ENCODE measurements around the gene MANSC4.

DNA sequence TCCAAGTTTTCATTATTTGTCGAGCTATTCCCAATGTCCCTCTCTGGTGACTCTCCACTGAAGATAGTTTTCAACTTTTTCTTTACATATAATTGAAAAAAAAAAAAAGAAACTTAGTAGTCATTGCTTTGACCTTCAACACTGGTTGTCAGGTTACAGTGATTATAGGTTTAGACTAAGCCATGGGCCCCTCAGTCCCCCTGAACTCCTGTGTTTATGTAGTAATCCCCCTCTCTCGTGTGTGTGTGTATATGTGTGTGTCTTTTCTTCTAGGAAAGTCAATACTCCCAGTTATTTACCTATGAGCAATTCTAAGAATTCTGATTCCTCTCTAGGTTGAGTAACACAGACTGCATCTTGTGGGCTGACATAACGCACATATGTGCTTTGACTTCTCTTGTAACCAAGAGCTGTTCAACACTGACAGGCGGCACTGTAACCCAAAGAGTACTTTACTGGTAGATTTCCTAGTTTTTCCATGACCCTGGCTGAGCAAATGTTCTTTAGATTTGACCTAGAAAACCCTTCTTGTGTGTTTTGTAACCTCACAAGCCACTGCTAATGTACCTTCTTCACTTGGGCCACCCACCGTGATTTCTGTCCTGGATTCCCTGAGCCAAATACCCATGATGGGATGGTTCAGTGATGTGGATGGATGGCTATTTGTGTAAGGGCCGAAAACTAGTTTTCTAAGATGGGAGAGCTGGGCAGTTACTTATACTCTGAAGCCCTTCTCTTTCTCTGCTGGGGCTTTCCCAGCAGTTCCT, 15.0 kb upstream of the MANSC4 start:
- TF ChIP-seq, protein P1, sequence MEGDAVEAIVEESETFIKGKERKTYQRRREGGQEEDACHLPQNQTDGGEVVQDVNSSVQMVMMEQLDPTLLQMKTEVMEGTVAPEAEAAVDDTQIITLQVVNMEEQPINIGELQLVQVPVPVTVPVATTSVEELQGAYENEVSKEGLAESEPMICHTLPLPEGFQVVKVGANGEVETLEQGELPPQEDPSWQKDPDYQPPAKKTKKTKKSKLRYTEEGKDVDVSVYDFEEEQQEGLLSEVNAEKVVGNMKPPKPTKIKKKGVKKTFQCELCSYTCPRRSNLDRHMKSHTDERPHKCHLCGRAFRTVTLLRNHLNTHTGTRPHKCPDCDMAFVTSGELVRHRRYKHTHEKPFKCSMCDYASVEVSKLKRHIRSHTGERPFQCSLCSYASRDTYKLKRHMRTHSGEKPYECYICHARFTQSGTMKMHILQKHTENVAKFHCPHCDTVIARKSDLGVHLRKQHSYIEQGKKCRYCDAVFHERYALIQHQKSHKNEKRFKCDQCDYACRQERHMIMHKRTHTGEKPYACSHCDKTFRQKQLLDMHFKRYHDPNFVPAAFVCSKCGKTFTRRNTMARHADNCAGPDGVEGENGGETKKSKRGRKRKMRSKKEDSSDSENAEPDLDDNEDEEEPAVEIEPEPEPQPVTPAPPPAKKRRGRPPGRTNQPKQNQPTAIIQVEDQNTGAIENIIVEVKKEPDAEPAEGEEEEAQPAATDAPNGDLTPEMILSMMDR (IDR thresholded peaks at IDR 0.05): no peak
- TF ChIP-seq POLR2A (IDR thresholded peaks at IDR 0.05) (no peak), POLR2AphosphoS5 (IDR thresholded peaks at IDR 0.05) (no peak)
